ENCODE data around the gene ZNF780B. TPM values are rescaled to one million over a fixed set of nuclear protein-coding genes. Genes with fewer than 3 reads are reported as not detected.

The ZNF780B gene
- total RNA-seq, result 10 to 100 TPM; 11.7 to 17.4 TPM

DNA sequence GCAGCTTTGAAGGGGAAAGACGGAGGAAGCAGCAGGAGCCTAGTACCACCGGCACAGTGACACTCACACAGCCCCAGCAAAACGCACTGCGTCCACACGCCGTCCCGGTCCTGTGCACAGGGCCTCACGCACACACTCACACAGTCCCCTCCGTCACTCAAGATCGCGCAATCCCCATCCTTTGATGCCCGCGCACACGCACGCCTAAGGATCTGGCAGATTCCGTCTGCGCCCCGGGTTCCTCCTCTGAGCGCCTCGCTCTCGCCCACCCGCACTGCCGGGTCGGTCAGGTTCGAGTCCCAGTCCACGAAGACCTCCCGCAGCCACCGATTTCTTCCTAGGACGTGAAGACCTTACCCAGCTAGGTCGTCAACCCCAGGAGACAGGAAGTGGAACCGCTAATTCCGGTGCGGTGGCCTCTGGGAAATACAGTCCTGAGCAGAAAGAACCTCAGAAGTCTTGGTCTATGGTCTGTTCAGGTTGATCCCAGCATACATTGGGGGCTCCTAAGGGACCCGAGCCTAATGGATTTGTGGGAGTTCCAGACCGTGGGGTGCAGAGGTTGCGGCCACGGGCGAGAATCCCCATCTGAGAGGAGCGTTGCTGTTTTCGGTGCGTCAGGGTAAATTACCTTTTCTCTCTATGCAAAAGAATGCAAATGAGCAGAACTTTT is at the start of gene ZNF780B:
Gene ZNF780B, minus strand, starts transcription at position 400 of the 673 bp plus-strand sequence. CDS start 5,899 bp downstream, outside the sequence.
- no peaks in the 10 kb centered on the region for H3K36me3 ChIP-seq
- no peaks in the 10 kb centered on the region for H3K27me3 ChIP-seq (replicated peaks; ENCODE audit: insufficient read depth)
- TF ChIP-seq POLR2AphosphoS5 (IDR thresholded peaks at IDR 0.05) (peak; percentile 75), POLR2A (IDR thresholded peaks at IDR 0.05) (no peak)
- 1% methylated on average over 40 of the region's 41 CpGs for WGBS
- peak within 1 kb of the TSS; percentile 48 to 52 for H3K27ac ChIP-seq
- intact Hi-C loops (cut with DNase I), result no loop called here
- peak within 1 kb of the TSS; percentile 62 to 66 for H3K4me3 ChIP-seq
- no peaks in the 10 kb centered on the region for H3K9me3 ChIP-seq
- DNase-seq (ENCODE audit: low spot score), result peak; percentile 56
- no peaks in the 10 kb centered on the region for H3K4me1 ChIP-seq (replicated peaks)

DNA sequence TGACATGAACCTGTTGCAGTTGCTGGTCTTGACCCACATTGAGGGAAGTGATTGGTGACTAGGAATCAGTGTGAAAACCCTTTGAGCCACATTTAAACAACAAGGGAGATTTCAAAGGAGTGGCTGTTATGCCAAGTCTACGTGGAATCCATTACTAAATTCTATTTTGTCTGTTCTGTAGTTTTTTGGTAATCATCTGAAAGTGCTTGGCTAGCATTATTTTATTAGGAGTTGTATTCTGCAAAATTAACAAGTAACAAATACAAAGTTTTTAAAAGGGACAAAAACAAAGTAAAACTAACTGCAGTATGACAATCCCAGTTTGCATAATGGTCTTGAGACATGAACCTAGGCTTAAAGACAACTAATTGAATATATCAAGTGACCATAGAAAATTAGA is 48.7 kb upstream of the ZNF780B start:
- no peak overlapping the region for H3K4me3 ChIP-seq
- 67% methylated on average over 1 of the region's 1 CpG for WGBS
- intact Hi-C loops (cut with DNase I), result no loop called here
- H3K36me3 ChIP-seq, result no peaks in the 10 kb centered on the region
- no peak for TF ChIP-seq POLR2AphosphoS5 (IDR thresholded peaks at IDR 0.05)
- TF ChIP-seq, protein P1, sequence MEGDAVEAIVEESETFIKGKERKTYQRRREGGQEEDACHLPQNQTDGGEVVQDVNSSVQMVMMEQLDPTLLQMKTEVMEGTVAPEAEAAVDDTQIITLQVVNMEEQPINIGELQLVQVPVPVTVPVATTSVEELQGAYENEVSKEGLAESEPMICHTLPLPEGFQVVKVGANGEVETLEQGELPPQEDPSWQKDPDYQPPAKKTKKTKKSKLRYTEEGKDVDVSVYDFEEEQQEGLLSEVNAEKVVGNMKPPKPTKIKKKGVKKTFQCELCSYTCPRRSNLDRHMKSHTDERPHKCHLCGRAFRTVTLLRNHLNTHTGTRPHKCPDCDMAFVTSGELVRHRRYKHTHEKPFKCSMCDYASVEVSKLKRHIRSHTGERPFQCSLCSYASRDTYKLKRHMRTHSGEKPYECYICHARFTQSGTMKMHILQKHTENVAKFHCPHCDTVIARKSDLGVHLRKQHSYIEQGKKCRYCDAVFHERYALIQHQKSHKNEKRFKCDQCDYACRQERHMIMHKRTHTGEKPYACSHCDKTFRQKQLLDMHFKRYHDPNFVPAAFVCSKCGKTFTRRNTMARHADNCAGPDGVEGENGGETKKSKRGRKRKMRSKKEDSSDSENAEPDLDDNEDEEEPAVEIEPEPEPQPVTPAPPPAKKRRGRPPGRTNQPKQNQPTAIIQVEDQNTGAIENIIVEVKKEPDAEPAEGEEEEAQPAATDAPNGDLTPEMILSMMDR (IDR thresholded peaks at IDR 0.05), result no peak
- no peak for TF ChIP-seq POLR2A (IDR thresholded peaks at IDR 0.05)
- no peak for DNase-seq (ENCODE audit: low spot score)
- H3K27me3 ChIP-seq (replicated peaks; ENCODE audit: insufficient read depth), result no peaks in the 10 kb centered on the region
- no peaks in the 10 kb centered on the region for H3K4me1 ChIP-seq (replicated peaks)
- H3K9me3 ChIP-seq, result no peaks in the 10 kb centered on the region
- H3K27ac ChIP-seq, result no peak overlapping the region

DNA sequence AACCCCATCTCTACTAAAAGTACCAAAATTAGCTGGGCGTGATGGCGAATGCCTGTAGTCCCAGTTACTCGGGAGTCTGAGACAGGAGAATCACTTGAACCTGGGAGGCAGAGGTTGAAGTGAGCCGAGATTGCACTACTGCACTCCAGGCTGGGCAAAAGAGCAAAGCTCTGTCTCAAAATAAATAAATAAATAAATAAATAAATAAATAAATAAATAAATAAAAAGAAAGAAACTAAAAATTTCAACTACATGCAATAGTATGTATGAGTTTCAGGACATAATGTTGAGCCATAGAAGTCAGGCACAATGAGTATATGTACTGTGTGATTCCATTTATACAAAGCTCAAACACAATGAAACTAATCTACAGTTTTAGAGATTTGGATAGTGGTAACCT is 47.6 kb upstream of the ZNF780B start:
- Histone ChIP-seq H3K27ac (no peak overlapping the region), H3K4me1 (replicated peaks) (no peaks in the 10 kb centered on the region), H3K27me3 (replicated peaks; ENCODE audit: insufficient read depth) (no peaks in the 10 kb centered on the region), H3K9me3 (no peaks in the 10 kb centered on the region), H3K4me3 (no peak overlapping the region), H3K36me3 (no peaks in the 10 kb centered on the region)
- 87% methylated on average over 4 of the region's 4 CpGs for WGBS
- intact Hi-C loops (cut with DNase I), result no loop called here
- TF ChIP-seq, protein P1 (IDR thresholded peaks at IDR 0.05), result no peak
- TF ChIP-seq POLR2A (IDR thresholded peaks at IDR 0.05) (no peak), POLR2AphosphoS5 (IDR thresholded peaks at IDR 0.05) (no peak)
- DNase-seq (ENCODE audit: low spot score), result no peak

DNA sequence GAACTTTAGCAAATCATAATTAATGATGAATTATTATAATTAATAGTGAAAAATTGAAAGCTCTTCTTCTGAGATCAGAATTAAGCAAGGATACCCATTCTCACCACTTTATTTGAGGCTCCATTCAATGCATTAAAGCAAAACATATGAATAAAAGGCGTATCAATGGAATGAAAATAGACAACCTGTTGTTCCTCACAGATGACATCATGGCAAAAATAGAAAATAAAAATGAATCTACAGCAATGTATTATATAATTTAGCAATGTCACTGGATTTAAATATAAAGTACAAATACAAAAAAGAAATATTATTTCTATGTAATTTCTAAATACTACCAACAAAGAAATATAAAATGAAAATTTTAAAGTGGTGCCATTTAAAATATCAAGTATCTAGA is 45.8 kb upstream of the ZNF780B start:
- TF ChIP-seq, protein P1 (IDR thresholded peaks at IDR 0.05), result no peak
- TF ChIP-seq POLR2AphosphoS5 (IDR thresholded peaks at IDR 0.05) (no peak), POLR2A (IDR thresholded peaks at IDR 0.05) (no peak)
- Histone ChIP-seq H3K4me3 (no peak overlapping the region), H3K9me3 (no peaks in the 10 kb centered on the region), H3K27me3 (replicated peaks; ENCODE audit: insufficient read depth) (no peaks in the 10 kb centered on the region), H3K27ac (no peak overlapping the region), H3K4me1 (replicated peaks) (no peaks in the 10 kb centered on the region), H3K36me3 (no peaks in the 10 kb centered on the region)
- DNase-seq (ENCODE audit: low spot score), result no peak
- intact Hi-C loops (cut with DNase I), result no loop called here
- 75% methylated on average over 1 of the region's 1 CpG for WGBS

DNA sequence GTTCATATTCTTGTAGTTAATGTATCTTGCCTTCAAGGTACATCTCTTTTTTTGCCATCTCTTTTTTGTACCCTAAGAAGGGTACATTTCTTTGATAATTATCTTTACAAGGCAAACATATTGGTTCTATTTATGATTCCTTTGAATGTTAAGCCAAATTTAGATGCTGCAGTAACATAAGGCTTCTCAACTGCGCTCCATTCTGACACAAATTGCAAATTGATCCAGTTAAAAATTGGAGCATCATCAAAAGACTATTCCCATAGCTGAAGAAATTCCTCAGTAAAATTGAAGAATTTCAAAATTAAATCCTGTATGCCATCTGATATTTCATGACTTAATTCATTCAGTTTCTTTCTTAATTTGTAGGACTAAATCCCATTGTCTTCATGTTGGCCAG is 37.4 kb upstream of the ZNF780B start:
- H3K36me3 ChIP-seq, result no peaks in the 10 kb centered on the region
- no peak overlapping the region for H3K4me3 ChIP-seq
- intact Hi-C loops (cut with DNase I), result no loop called here
- TF ChIP-seq POLR2A (IDR thresholded peaks at IDR 0.05), result no peak
- H3K27me3 ChIP-seq (replicated peaks; ENCODE audit: insufficient read depth), result no peaks in the 10 kb centered on the region
- no peak overlapping the region for H3K27ac ChIP-seq
- no peak for DNase-seq (ENCODE audit: low spot score)
- H3K4me1 ChIP-seq (replicated peaks), result no peaks in the 10 kb centered on the region
- 76% methylated on average over 1 of the region's 1 CpG for WGBS
- no peaks in the 10 kb centered on the region for H3K9me3 ChIP-seq
